Muscle of back (tissue), 10 donors: ENCODE data around the gene VWA2. TPM values are rescaled to one million over a fixed set of nuclear protein-coding genes. Genes with fewer than 3 reads are reported as not detected.

Experiments
- polyA plus RNA-seq, 10 donors: library from polyadenylated mRNA; unstranded; fragments of 120-200 nt; gene quantifications; one replicate each; pipeline ENCODE4 v1.2.1, GENCODE V29; 2013; ENCODE audit not compliant: insufficient read length in 10 of 10

VWA2 gene
- polyA plus RNA-seq, 10 donors, result 0.13 to 7.6 (median 0.33) TPM

Other genes starting within 250 kb of the VWA2 start
- under 1 TPM in 8 of 10 donors, not detected in 2; 0.07 to 0.48 (median 0.22) TPM for gene ADRB1, start 195.4 kb upstream of the VWA2 start, polyA plus RNA-seq
- gene CCDC186, start 65.1 kb upstream of the VWA2 start, polyA plus RNA-seq, result 10 to 100 TPM in 8 of 10 donors, 1 to 10 TPM in 2; 8.1 to 17.9 (median 13.2) TPM
- under 1 TPM; 0.11 to 0.36 (median 0.29) TPM for gene TDRD1, start 59.9 kb upstream of the VWA2 start, polyA plus RNA-seq
- 10 to 100 TPM; 31.0 to 46.9 (median 38.3) TPM for gene AFAP1L2, start 165.2 kb downstream of the VWA2 start, polyA plus RNA-seq